ENCODE results near the gene F13A1. TPM values are rescaled to one million over a fixed set of nuclear protein-coding genes. Genes with fewer than 3 reads are reported as not detected.
A peak's percentile ranks its signal among the peaks of the same experiment; 100 is the strongest.

The F13A1 gene
- total and polyA plus RNA-seq, 7 donors: 4.9 to 58.9 (median 26.2) TPM

- WGBS, 3 donors: 53 to 71% (median 59%) methylated on average over 3 of the region's 3 CpGs
- no peaks in the 10 kb centered on the region for H3K36me3 ChIP-seq (ENCODE audit: insufficient read depth in 1 of 2, low read depth in 1 of 2)
- intact Hi-C loops (cut with DNase I): no loop called here
- no peak overlapping the region for H3K4me3 ChIP-seq
- H3K27ac ChIP-seq: no peak overlapping the region
- ATAC-seq (no peak), DNase-seq (peak in 1 of 2 donors; percentile 18)
- no peaks in the 10 kb centered on the region for H3K9me3 ChIP-seq
- H3K27me3 ChIP-seq (ENCODE audit: insufficient read depth in 3 of 3, low read length in 2 of 3): peaks cover 0 to 3% (median 0%) of the 10 kb centered on the region in 3 donors
- no peak for TF ChIP-seq CTCF (IDR thresholded peaks at IDR 0.05)
- no peaks in the 10 kb centered on the region for H3K4me1 ChIP-seq
Measured at GRCh38 chr6:6218759-6219085, 101.7 kb downstream of the F13A1 start.

GRCh38 chr6:6217855-6218758 lies 102.4 kb downstream of the F13A1 start:
- H3K27ac ChIP-seq: no peak overlapping the region
- H3K4me3 ChIP-seq: no peak overlapping the region
- H3K27me3 ChIP-seq (ENCODE audit: insufficient read depth in 3 of 3, low read length in 2 of 3): no peaks in the 10 kb centered on the region
- H3K9me3 ChIP-seq: no peaks in the 10 kb centered on the region
- intact Hi-C loops (cut with DNase I): no loop called here
- TF ChIP-seq CTCF (IDR thresholded peaks at IDR 0.05): no peak
- H3K4me1 ChIP-seq: no peaks in the 10 kb centered on the region
- no peak for ATAC-seq
- no peaks in the 10 kb centered on the region for H3K36me3 ChIP-seq (ENCODE audit: insufficient read depth in 1 of 2, low read depth in 1 of 2)
- DNase-seq: peak in 1 of 2 donors; percentile 39
- 35 to 43% (median 39%) methylated on average over 11 of the region's 11 CpGs for WGBS, 3 donors

GRCh38 chr6:6210994-6211393 lies 109.5 kb downstream of the F13A1 start:
- no peaks in the 10 kb centered on the region for H3K4me1 ChIP-seq
- no peak overlapping the region for H3K27ac ChIP-seq
- H3K27me3 ChIP-seq (ENCODE audit: insufficient read depth in 3 of 3, low read length in 2 of 3): no peaks in the 10 kb centered on the region
- H3K9me3 ChIP-seq: no peaks in the 10 kb centered on the region
- ATAC-seq (no peak), DNase-seq (no peak)
- 78 to 89% (median 85%) methylated on average over 2 of the region's 2 CpGs for WGBS, 3 donors
- H3K36me3 ChIP-seq (ENCODE audit: insufficient read depth in 1 of 2, low read depth in 1 of 2): no peaks in the 10 kb centered on the region
- no peak for TF ChIP-seq CTCF (IDR thresholded peaks at IDR 0.05)
- no peak overlapping the region for H3K4me3 ChIP-seq
- intact Hi-C loops (cut with DNase I): no loop called here

- Histone ChIP-seq H3K27ac (no peak overlapping the region), H3K9me3 (no peaks in the 10 kb centered on the region), H3K4me3 (no peak overlapping the region), H3K36me3 (ENCODE audit: insufficient read depth in 1 of 2, low read depth in 1 of 2) (no peaks in the 10 kb centered on the region), H3K27me3 (ENCODE audit: insufficient read depth in 3 of 3, low read length in 2 of 3) (no peaks in the 10 kb centered on the region), H3K4me1 (no peaks in the 10 kb centered on the region)
- DNase-seq (no peak), ATAC-seq (no peak)
- intact Hi-C loops (cut with DNase I): no loop called here
- 79 to 88% (median 83%) methylated on average over 2 of the region's 2 CpGs for WGBS, 3 donors
- TF ChIP-seq CTCF (IDR thresholded peaks at IDR 0.05): no peak
Measured at GRCh38 chr6:6202886-6203285, 117.6 kb downstream of the F13A1 start.

All from psoas muscle (tissue), 8 donors.